Epidermal melanocyte (primary cell): ENCODE measurements around the gene HACD4.

Experiments
- DNase-seq: peaks from one replicate; pipeline ENCODE4 v3.0.0; 2011; ENCODE audit warnings: low spot score; ENCODE audit not compliant: insufficient read length

The HACD4 gene, protein sequence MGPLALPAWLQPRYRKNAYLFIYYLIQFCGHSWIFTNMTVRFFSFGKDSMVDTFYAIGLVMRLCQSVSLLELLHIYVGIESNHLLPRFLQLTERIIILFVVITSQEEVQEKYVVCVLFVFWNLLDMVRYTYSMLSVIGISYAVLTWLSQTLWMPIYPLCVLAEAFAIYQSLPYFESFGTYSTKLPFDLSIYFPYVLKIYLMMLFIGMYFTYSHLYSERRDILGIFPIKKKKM

GRCh38 chr9:21031091-21031807, at the start of gene HACD4:
TSS of gene HACD4 (minus strand) at chr9:21031640. CDS start at chr9:21031590, 50 bp downstream.
- no peak for DNase-seq

DNA sequence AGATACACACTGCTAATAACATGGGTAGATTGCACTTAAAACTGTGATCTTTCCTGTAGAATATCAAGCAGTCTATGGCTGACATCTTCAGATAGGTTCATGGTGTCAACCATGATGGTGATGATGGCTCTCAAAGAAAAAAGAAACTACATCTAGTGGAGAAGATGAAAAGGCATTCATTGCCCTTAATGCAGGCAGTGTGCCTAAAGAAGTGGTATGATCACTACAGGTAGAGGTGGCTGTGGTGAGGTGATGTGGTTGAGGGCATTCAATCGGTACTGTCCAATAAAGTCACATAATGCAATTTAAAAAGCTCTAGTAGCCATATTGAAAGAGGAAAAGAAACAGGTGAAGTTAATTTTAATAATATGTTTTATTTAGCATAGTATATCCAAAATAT, 49.4 kb upstream of the HACD4 start:
- no peak for DNase-seq

DNA sequence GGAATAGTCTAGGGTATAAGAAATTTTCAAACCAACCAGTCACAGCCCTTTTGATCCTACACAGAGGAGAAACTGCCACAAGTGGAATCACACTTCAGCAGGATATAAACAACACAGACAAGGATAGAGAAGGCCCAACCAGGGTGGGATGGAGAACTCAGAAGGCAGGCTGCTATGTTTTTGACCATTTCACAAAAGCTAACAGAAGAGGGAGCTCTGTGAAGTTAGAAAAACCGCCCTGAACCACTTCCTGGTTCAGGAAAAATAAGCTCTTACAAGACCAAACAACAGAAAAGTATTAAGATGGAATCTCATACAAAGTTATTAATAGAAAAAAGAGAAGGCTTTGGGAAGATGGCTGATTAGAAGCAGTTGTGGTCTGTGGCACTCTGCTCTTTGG, 47.3 kb upstream of the HACD4 start:
- DNase-seq = no peak

- DNase-seq = no peak
These were observed 46.3 kb upstream of the HACD4 start, which contains the start of gene IFNB1 for GRCh38 chr9:21077781-21078180. TSS of gene IFNB1 (minus strand) at chr9:21077942. CDS start at chr9:21077869, 73 bp downstream.

DNA sequence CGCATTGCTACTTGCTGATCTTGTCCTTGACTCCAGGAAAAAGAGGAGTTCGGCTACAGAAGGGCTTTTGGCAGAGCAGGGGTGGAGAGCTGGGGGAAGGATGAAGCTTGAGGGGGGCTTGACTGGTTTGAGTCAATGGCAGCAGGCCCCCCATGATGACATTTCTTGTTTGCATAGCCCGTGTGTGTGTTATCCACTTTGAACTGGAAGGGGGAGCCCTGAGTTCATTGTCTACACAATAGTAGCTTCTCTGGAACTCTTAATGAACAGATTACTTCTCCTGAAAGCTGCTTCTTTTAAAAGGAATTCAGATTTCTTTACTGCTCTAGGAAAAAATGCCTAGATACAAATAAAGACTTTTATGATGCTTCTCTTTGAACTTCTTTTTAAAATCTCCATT, 44.0 kb upstream of the HACD4 start:
- DNase-seq = no peak

GRCh38 chr9:21070906-21071305, 39.5 kb upstream of the HACD4 start:
- DNase-seq = no peak

- peak; percentile 20 for DNase-seq
These were observed 38.7 kb upstream of the HACD4 start for GRCh38 chr9:21070171-21070571.

DNA sequence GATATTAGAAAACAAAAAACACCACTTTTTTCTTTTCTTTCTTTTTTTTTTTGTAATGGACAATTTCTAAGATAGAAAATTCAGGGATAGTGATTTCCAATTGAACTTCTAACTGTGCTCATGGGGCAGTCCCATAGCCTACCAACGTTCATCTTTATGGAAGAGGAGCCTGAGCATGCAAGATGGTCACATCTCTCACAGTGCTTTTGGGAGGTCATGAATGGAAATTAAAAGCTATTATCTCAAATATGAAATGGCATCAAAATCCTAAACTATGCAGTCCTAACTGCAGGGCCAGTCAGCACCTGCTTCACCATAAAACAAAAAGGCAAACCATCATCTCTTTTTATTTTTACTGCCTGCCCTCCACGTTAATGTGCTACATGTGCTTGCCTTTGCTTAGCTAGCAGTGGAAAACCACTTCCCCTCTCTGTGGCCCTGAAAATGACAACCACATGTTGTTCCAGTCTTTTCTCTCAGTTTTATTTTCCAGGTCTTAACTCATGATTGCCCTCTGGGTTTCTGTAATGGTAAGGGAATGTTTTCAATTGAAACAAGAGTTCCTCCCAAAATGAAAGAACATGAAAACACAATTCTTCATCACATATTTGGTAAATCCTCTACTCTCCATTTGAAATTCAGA, 29.6 kb upstream of the HACD4 start:
- DNase-seq = peak; percentile 26

DNA sequence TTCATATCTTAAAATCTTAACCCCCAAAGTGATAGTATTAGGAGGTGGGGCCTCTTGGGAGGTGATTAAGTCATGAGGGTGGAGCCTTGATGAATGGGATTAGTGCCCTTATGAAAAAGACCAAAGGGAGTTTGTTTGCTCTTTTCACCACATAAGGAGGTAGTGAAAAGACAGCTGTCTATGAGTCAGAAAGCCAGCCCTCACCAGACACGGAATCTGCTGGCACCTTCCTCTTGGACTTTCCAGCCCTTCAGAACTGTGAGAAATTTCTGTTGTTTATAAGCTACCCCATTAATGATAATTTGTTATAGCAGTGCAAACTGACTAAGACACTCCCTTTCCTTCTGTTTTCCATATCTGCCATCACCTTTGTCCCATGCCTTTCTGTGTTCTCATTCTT, 25.5 kb upstream of the HACD4 start:
- no peak for DNase-seq

DNA sequence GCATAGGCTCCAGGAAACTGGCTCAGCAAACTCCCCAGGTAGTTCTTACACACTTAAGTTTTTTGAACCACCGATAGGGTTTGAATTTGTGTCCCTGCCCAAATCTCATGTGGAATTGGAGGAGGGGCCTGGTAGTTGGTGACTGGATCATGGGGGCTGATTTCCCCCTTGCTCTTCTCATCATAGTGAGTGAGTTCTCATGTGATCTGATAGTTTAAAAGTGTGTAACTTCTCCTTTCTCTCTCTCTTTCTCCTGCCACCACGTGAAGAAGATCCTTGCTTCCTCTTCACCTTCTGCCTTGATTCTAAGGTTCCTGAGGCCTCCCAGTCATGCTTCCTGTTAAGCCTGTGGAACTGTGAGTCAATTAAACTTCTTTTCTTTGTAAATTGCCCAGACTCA, 22.4 kb upstream of the HACD4 start:
- no peak for DNase-seq

- DNase-seq = no peak
These were observed 15.8 kb upstream of the HACD4 start for GRCh38 chr9:21047281-21047691.

GRCh38 chr9:21043841-21044240, 12.4 kb upstream of the HACD4 start:
- DNase-seq = no peak

GRCh38 chr9:21042466-21042865, 11.0 kb upstream of the HACD4 start:
- no peak for DNase-seq

GRCh38 chr9:21039302-21039701, 7.9 kb upstream of the HACD4 start:
- no peak for DNase-seq

GRCh38 chr9:21037278-21037677, 5.8 kb upstream of the HACD4 start:
- DNase-seq = no peak

GRCh38 chr9:21031808-21032183, 356 bp upstream of the HACD4 start:
- no peak for DNase-seq

DNA sequence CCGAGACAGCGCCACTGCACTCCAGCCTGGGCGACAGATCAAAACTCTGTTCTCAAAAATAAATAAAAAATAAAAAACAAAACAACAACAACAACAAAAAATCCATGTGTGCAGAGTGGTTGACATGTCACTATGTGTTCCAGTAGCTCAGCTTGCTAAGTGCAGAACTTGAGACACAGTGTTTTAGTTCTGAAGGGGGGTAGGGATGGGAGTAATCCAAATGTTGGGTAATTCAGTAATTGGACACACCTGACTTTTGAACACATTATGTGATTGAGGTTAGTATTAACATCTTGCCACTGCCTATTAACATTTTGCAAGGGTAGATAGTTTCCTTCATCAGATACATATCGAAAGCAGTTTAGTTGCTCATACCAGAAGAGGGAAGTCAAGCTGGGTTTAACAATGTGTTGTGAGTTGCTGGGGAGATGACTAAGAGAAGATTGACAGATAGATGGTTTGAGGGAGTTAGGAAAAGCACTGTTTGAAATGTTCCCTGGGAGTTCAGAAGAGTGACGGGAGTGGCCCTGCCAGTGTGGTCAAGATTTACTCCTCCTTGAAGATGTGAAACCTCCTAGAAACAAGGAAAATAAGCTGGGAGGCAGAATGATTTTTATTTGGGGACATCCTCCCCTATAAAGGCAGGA, 928 bp downstream of the HACD4 start:
- DNase-seq = no peak

GRCh38 chr9:21029661-21030060, 1.8 kb downstream of the HACD4 start:
- no peak for DNase-seq

DNA sequence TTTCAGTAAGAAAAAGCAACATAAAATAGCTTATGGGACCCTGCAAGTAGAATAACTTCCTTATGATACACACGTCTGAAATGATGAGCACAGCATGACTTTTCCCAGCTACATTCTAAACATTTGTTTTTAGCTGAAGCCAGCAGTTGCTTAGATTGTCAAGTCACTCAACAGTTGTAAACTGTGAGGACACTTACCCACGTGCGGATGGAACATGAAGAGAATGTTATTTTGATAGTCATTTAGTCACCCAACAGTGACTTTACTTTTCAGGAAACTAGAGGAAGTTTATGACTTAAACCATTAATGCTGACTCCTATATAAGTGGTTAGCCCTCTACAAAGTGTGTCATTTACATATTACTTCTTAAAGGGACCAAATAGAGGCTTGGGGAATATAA, 3.0 kb downstream of the HACD4 start:
- no peak for DNase-seq

- no peak for DNase-seq
These were observed 4.1 kb downstream of the HACD4 start for GRCh38 chr9:21027295-21027694.

- DNase-seq = no peak
These were observed 7.6 kb downstream of the HACD4 start for GRCh38 chr9:21023861-21024260.

- no peak for DNase-seq
These were observed 13.3 kb downstream of the HACD4 start for GRCh38 chr9:21018177-21018576.
